Measurements from ENCODE around the gene TRAF1. TPM values are rescaled to one million over a fixed set of nuclear protein-coding genes. Genes with fewer than 3 reads are reported as not detected.

Gene TRAF1
- total RNA-seq, 2 experiments from 2014 or later = 61.9 to 64.3 TPM

DNA sequence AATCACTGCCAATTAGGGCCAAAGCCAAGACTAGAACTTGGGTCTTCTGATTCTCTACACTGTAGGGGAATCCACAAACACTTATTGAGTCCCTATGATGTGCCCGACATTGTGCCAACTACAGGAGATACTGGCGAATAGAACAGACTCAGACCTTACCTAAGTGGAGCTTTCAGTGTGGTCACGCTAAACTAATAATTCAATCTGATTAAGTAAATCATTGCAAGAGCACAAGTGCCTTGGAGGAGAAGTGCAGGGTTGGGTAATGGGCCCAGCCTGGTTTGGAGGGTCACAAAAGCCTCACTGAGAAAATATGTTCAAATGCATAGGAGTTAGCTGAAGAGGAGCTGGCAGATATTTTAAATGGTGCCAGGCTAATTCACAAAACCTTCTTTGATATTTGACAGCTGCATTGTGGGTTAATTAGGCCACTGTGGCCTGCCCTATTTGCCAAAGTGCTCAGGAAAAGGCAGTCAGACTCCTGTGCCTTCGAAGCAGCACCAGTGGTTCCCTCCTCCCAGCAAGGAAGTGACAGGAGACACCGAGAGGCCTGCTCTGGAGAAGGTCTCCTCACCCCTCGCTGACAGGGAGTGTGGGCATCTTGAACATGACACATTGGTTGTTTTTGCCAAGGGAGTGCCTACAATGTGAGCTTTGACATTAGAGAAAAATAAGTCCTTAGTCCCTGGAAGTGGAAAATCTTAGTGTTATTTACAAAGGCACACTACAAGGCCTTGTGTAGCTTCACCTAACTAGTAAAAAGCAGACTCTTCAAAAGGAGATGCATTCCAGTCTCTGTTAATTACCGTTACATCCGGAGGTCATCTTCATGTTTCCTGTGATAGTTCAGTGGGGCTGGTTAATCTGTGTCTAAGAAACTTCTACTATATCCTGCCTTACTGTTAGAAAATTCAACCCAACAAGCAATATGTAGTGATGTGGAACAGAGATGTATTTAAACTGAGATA is 24.1 kb upstream of the TRAF1 start:
- no peaks in the 10 kb centered on the region for H3K27me3 Mint-ChIP-seq
- POLR2A ChIA-PET = no interaction called here

DNA sequence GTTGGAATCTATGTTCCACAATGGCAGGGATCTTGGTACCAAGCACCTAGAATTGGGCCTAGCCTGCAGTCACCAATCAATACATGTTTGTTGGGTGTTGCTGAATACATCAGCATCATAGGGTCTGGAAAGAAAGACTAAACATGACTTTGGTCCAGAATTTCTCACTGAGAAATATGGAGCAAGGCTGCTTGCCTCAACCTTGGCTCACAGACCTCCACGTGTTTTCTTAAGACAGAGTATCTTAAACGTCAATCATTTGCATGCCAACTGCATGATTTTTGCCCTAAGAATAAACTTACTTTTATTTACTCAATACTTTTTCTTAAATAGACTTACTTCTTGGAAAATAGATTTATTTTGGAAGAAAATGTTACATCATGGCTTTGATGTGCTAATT is 22.7 kb upstream of the TRAF1 start:
- no peak overlapping the region for H3K27ac Mint-ChIP-seq
- H3K36me3 Mint-ChIP-seq (ENCODE audit: low read depth) = no peaks in the 10 kb centered on the region
- POLR2A ChIA-PET = no interaction called here
- no peaks in the 10 kb centered on the region for H3K27me3 Mint-ChIP-seq
- H3K4me3 Mint-ChIP-seq = no peak overlapping the region
- CTCF ChIA-PET = no interaction called here
- no peak for DNase-seq
- H3K9me3 Mint-ChIP-seq = no peaks in the 10 kb centered on the region
- H3K4me1 Mint-ChIP-seq = peaks cover 2% of the 10 kb centered on the region

More for the DNA sequence above, 24.1 kb upstream of the TRAF1 start:
- no peak for DNase-seq
- Mint-ChIP-seq H3K9me3 (no peaks in the 10 kb centered on the region), H3K36me3 (ENCODE audit: low read depth) (no peaks in the 10 kb centered on the region), H3K4me1 (peaks cover 2% of the 10 kb centered on the region), H3K27ac (no peak overlapping the region), H3K4me3 (no peak overlapping the region)
- CTCF ChIA-PET = interaction anchor here (0.6 to 1.7 kb wide), 5 partner anchors 11 to 50 kb away, joined by 3 to 7 read pairs (median 3); no protein-coding TSS in a partner anchor

GRCh38 chr9:120948824-120949223 is 22.2 kb upstream of the TRAF1 start:
- H3K27me3 Mint-ChIP-seq = no peaks in the 10 kb centered on the region
- peaks cover 2% of the 10 kb centered on the region for H3K4me1 Mint-ChIP-seq
- no peak overlapping the region for H3K27ac Mint-ChIP-seq
- POLR2A ChIA-PET = no interaction called here
- no peaks in the 10 kb centered on the region for H3K36me3 Mint-ChIP-seq (ENCODE audit: low read depth)
- H3K9me3 Mint-ChIP-seq = no peaks in the 10 kb centered on the region
- no peak overlapping the region for H3K4me3 Mint-ChIP-seq
- DNase-seq = no peak
- CTCF ChIA-PET = interaction anchor here (2.0 kb wide), 1 partner anchor 11 kb away, joined by 4 read pairs; no protein-coding TSS in a partner anchor

- ChIA-PET POLR2A (no interaction called here), CTCF (interaction anchor here (2.0 kb wide), 1 partner anchor 10 kb away, joined by 4 read pairs; no protein-coding TSS in a partner anchor)
- H3K4me3 Mint-ChIP-seq = no peak overlapping the region
- H3K9me3 Mint-ChIP-seq = no peaks in the 10 kb centered on the region
- H3K36me3 Mint-ChIP-seq (ENCODE audit: low read depth) = no peaks in the 10 kb centered on the region
- no peak for DNase-seq
- H3K4me1 Mint-ChIP-seq = peaks cover 2% of the 10 kb centered on the region
- H3K27ac Mint-ChIP-seq = no peak overlapping the region
- H3K27me3 Mint-ChIP-seq = no peaks in the 10 kb centered on the region
Observed at GRCh38 chr9:120947222-120947621, 20.6 kb upstream of the TRAF1 start.

DNA sequence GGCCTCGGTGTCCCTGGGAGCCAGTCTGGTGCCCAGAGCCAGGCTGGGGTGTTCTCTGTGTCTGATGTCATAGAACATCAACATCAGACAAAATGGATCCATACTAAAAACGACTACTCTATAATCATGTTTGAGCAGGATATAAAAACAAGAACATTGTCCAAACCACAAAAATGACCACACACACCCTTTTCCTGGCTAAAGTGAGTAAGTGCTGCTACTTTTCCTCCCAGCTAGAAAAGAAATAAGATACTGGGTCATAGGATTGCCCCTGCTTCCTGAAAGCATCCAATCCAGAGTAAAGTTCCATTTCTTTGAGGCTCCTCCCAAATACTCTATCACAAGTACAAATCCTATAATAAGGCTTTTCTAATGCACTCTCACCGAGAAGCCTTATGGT is 19.7 kb upstream of the TRAF1 start:
- H3K27me3 Mint-ChIP-seq = peaks cover 3% of the 10 kb centered on the region
- H3K4me3 Mint-ChIP-seq = no peak overlapping the region
- H3K9me3 Mint-ChIP-seq = no peaks in the 10 kb centered on the region
- POLR2A ChIA-PET = no interaction called here
- CTCF ChIA-PET = interaction anchor here (0.8 to 1.0 kb wide), 3 partner anchors 9 to 102 kb away, joined by 3 read pairs; no protein-coding TSS in a partner anchor
- H3K4me1 Mint-ChIP-seq = peaks cover 2% of the 10 kb centered on the region
- no peak for DNase-seq
- no peak overlapping the region for H3K27ac Mint-ChIP-seq
- no peaks in the 10 kb centered on the region for H3K36me3 Mint-ChIP-seq (ENCODE audit: low read depth)

- ChIA-PET POLR2A (no interaction called here), CTCF (no interaction called here)
- peaks cover 2% of the 10 kb centered on the region for H3K4me1 Mint-ChIP-seq
- no peak for DNase-seq
- H3K27me3 Mint-ChIP-seq = peaks cover 6% of the 10 kb centered on the region
- no peaks in the 10 kb centered on the region for H3K9me3 Mint-ChIP-seq
- no peak overlapping the region for H3K27ac Mint-ChIP-seq
- no peaks in the 10 kb centered on the region for H3K36me3 Mint-ChIP-seq (ENCODE audit: low read depth)
- H3K4me3 Mint-ChIP-seq = no peak overlapping the region
Observed at GRCh38 chr9:120944948-120945347, 18.4 kb upstream of the TRAF1 start.

DNA sequence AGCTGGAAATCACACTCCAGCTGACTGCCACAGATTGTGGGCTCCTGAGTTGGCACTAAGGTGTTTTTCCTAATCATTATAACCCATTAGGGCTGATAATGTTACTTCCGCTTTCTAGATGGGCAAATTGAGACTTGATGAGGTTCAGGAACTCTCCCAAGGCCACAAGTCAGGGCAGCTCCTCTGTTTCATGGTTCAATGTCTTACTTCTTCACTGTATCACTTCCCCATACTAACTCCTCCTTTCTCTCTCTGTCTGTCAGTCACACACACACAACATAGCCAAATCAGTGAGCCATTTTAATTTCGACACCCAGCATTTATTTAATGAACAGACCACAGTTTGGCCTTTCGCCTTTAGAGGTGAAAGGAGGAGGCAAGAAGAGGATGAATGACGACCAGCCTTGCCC is 17.8 kb upstream of the TRAF1 start:
- Mint-ChIP-seq H3K4me3 (no peak overlapping the region), H3K36me3 (ENCODE audit: low read depth) (no peaks in the 10 kb centered on the region), H3K27me3 (peaks cover 6% of the 10 kb centered on the region), H3K4me1 (peaks cover 2% of the 10 kb centered on the region), H3K9me3 (no peaks in the 10 kb centered on the region), H3K27ac (no peak overlapping the region)
- CTCF ChIA-PET = no interaction called here
- POLR2A ChIA-PET = no interaction called here
- no peak for DNase-seq

DNA sequence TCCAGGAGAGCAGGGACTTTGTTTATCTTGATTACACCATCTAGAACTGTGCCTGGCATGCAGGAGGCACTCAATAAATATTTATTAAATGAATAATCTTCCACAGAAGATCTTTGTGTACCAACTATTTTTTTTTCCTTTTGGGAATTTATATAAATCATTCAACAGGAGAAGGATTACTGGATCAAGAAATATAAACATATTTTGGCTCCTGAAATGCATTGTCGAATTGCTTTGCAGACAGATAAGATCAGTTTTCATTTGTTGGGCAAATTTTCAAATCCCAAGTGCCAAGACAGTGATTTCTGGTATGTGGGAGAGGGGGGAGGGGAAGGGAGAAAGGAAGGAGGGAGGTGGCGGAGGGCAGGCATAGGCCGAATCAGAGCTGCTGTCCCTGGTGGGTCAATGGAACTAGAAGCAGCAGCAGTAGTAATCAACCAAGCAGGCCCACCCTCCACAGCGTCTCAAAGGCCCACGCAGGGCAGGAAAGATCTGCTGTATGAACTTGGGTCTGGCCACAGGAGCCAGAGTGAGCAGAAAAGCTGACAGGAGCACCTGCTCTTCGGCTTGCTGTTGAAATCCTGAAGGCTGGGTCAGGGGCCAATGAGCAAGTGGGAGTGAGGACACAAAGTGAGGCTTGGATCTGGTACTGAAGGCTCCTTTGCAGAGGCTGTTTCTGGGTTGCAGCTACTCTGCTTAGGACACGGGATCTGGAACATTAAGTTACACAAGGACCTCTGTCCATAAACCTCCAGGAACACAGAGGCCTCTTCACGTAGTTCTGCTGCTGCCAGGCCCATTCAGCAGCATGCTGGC is 15.8 kb upstream of the TRAF1 start:
- H3K36me3 Mint-ChIP-seq (ENCODE audit: low read depth) = no peaks in the 10 kb centered on the region
- no peak overlapping the region for H3K27ac Mint-ChIP-seq
- H3K27me3 Mint-ChIP-seq = peaks cover 6% of the 10 kb centered on the region
- POLR2A ChIA-PET = no interaction called here
- H3K9me3 Mint-ChIP-seq = no peaks in the 10 kb centered on the region
- peaks cover 7% of the 10 kb centered on the region for H3K4me1 Mint-ChIP-seq
- DNase-seq = no peak
- no peak overlapping the region for H3K4me3 Mint-ChIP-seq
- CTCF ChIA-PET = interaction anchor here (1.3 kb wide), 1 partner anchor 63 kb away, joined by 3 read pairs; no protein-coding TSS in a partner anchor

DNA sequence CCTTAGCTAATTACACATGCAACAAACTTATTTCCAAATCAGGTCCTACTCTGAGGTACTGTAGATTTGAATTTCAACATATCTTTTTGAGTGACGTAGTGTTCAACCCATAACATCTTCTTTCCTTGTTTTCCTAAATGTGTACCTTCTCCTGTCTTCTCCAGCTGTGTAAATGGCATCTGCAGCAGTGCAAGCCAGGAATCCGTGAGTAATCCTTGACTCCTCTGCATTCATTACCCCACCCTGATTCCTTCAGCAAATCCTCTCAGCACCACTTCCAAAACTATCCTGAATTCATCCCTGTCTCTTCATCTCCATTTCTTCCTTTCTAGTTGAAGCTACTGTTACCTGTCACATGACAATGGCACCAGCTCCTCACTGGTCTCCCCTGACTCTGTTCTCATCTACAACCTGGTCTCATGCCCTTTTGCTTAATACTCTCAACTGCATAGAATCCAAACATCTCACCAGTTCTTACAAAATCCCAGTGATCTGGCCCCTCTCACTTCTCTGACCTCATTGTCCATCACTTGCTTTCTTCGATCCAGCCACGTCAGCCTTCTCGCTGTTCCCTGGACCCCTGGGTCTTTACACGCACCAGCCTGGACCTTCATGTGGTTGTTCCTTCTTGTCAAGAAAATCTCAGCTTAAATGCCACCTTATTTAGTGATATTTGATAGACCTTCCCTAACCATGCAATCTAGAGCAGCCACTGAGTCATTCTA is 14.6 kb upstream of the TRAF1 start:
- H3K4me3 Mint-ChIP-seq = no peak overlapping the region
- peaks cover 18% of the 10 kb centered on the region for H3K4me1 Mint-ChIP-seq
- ChIA-PET POLR2A (no interaction called here), CTCF (interaction anchor here (1.3 kb wide), 1 partner anchor 62 kb away, joined by 3 read pairs; no protein-coding TSS in a partner anchor)
- DNase-seq = no peak
- H3K9me3 Mint-ChIP-seq = no peaks in the 10 kb centered on the region
- no peaks in the 10 kb centered on the region for H3K36me3 Mint-ChIP-seq (ENCODE audit: low read depth)
- H3K27me3 Mint-ChIP-seq = peaks cover 6% of the 10 kb centered on the region
- no peak overlapping the region for H3K27ac Mint-ChIP-seq

GRCh38 chr9:120940573-120940972 is 14.0 kb upstream of the TRAF1 start:
- H3K4me3 Mint-ChIP-seq = no peak overlapping the region
- no peaks in the 10 kb centered on the region for H3K36me3 Mint-ChIP-seq (ENCODE audit: low read depth)
- no peaks in the 10 kb centered on the region for H3K9me3 Mint-ChIP-seq
- H3K4me1 Mint-ChIP-seq = peaks cover 22% of the 10 kb centered on the region
- DNase-seq = no peak
- POLR2A ChIA-PET = no interaction called here
- H3K27me3 Mint-ChIP-seq = peaks cover 6% of the 10 kb centered on the region
- CTCF ChIA-PET = interaction anchor here (1.3 to 2.4 kb wide), 2 partner anchors 10 to 61 kb away, joined by 3 to 11 read pairs; no protein-coding TSS in a partner anchor
- no peak overlapping the region for H3K27ac Mint-ChIP-seq

DNA sequence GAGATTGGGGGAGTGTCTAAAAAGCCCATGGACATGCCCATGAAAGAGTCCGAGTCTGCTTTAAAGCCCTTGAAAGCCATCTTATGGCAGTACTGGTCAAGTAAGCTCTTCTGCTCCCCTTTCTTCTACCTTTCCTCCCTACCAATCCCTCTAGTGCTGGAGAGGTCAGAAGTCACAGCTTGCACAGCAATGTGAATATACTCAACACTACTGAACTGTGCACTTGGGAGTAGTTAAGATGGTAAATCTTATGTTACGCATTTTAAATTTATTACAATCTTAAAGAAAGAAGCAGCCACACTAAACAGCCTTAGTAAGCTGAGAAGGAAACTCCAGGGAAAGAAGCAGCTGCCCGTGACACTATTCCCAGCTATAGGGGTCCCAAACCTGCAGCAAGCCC is 12.3 kb upstream of the TRAF1 start:
- ChIA-PET POLR2A (no interaction called here), CTCF (interaction anchor here (1.0 to 2.4 kb wide), 3 partner anchors 9 to 71 kb away, joined by 3 to 11 read pairs (median 7); no protein-coding TSS in a partner anchor)
- Mint-ChIP-seq H3K36me3 (ENCODE audit: low read depth) (no peaks in the 10 kb centered on the region), H3K4me1 (peaks cover 38% of the 10 kb centered on the region), H3K4me3 (no peak overlapping the region), H3K9me3 (no peaks in the 10 kb centered on the region), H3K27me3 (peaks cover 6% of the 10 kb centered on the region), H3K27ac (no peak overlapping the region)
- no peak for DNase-seq

DNA sequence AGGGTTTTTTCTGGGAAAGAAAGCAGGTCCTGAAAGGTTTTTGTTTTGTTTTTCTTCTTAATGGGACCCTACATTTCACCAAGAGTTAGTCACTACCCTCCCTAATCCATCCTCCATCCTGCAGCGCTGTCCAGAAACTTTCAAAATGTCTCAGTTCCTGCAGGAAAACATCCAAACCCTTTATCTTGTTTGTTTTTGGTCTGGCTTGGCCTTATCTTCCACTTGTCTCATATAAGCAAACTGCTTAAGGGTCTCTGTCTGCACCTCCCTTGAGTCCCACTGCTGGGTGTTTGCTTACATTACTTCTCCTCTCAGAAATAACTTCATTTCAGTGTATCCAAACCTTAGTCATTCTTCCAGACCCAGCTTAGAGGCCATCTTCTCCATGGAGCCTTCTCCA is 11.0 kb upstream of the TRAF1 start:
- CTCF ChIA-PET = interaction anchor here (0.9 to 1.9 kb wide), 9 partner anchors 8 to 122 kb away, joined by 3 to 6 read pairs (median 4); no protein-coding TSS in a partner anchor
- H3K27me3 Mint-ChIP-seq = peaks cover 6% of the 10 kb centered on the region
- no peaks in the 10 kb centered on the region for H3K36me3 Mint-ChIP-seq (ENCODE audit: low read depth)
- POLR2A ChIA-PET = no interaction called here
- peaks cover 49% of the 10 kb centered on the region for H3K4me1 Mint-ChIP-seq
- no peak for DNase-seq
- H3K9me3 Mint-ChIP-seq = no peaks in the 10 kb centered on the region
- no peak overlapping the region for H3K27ac Mint-ChIP-seq
- H3K4me3 Mint-ChIP-seq = no peak overlapping the region
